Measurements from ENCODE around the gene CFAP100.

DNA sequence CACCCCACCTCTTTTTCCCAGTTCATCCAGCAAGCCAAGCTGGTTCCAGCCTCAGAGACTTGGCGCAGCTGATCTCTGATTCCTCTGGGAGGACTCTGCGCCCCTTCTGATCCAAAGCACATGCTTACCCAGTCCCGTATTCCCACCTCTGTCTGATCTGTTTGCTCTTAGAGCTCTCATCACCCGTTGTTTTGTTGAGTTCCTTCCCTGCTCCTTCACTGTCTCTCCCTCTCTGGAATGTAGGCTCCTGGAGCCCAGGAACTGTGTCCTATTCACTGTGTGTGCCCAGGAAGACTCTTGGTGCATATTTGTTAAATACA, 82.3 kb downstream of the CFAP100 start:
- TF ChIP-seq, protein P1, sequence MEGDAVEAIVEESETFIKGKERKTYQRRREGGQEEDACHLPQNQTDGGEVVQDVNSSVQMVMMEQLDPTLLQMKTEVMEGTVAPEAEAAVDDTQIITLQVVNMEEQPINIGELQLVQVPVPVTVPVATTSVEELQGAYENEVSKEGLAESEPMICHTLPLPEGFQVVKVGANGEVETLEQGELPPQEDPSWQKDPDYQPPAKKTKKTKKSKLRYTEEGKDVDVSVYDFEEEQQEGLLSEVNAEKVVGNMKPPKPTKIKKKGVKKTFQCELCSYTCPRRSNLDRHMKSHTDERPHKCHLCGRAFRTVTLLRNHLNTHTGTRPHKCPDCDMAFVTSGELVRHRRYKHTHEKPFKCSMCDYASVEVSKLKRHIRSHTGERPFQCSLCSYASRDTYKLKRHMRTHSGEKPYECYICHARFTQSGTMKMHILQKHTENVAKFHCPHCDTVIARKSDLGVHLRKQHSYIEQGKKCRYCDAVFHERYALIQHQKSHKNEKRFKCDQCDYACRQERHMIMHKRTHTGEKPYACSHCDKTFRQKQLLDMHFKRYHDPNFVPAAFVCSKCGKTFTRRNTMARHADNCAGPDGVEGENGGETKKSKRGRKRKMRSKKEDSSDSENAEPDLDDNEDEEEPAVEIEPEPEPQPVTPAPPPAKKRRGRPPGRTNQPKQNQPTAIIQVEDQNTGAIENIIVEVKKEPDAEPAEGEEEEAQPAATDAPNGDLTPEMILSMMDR (IDR thresholded peaks at IDR 0.05; ENCODE audit: low read depth, low read length), result no peak
- TF ChIP-seq EZH2phosphoT487 (IDR thresholded peaks at IDR 0.05; ENCODE audit: low read depth), result no peak
